ENCODE results near the gene HOXC6.

Gene HOXC6

DNA sequence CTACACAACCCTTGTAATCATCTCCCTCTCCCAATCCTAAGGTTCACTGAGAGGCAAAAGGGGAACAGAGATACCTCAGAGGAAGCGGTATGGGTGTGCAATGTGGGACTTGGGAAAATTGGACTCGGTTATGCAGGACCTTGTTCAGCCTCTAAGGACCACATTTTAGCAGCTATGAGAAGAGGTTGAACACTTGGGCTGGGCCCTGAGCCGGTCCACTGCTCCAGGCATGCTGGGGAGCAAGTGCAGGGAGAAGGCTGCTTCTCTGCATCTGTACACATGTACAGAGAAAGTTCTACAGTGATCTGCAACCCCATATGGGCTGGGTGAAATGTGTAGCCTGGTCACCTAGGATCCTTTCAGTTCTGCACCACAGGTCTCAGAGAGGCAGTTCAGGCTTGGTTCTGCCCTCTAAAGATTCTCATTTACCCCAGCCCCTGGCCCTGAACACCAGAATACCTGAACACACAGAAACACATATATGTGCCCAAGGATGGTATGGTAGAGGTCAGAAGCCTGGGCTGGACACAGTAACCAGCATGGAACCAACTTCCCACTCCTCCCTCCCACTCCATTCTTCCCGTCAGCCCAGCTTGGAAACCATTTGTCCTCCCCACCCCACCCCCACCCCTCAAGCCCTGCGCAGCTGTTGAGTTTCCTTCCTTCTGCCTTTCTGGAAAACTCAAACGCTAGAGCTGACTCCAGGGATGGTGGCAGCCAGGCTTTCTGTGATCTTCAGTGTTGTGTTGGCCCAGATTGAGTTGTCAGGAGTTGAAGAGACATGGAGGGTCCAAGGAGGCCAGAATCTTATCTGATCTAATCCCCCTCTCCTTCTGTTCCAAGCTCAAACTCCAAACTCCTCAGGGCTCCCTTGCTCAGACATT, 15.0 kb downstream of the HOXC6 start:
- in situ Hi-C loops (cut with MboI; ENCODE audit: low pct_unique_long_range_greater_than_20kb, low sequenced_read_pairs, unreplicated experiment) = loop anchor here (25.0 kb wide), 1 partner anchor 106 kb away; the partner anchor contains the start of gene HOXC13
- TF ChIP-seq, protein P1, sequence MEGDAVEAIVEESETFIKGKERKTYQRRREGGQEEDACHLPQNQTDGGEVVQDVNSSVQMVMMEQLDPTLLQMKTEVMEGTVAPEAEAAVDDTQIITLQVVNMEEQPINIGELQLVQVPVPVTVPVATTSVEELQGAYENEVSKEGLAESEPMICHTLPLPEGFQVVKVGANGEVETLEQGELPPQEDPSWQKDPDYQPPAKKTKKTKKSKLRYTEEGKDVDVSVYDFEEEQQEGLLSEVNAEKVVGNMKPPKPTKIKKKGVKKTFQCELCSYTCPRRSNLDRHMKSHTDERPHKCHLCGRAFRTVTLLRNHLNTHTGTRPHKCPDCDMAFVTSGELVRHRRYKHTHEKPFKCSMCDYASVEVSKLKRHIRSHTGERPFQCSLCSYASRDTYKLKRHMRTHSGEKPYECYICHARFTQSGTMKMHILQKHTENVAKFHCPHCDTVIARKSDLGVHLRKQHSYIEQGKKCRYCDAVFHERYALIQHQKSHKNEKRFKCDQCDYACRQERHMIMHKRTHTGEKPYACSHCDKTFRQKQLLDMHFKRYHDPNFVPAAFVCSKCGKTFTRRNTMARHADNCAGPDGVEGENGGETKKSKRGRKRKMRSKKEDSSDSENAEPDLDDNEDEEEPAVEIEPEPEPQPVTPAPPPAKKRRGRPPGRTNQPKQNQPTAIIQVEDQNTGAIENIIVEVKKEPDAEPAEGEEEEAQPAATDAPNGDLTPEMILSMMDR (IDR thresholded peaks at IDR 0.05; ENCODE audit: extremely low read depth, insufficient read depth, missing control alignments) = no peak
- no peak for DNase-seq (ENCODE audit: low spot score)

DNA sequence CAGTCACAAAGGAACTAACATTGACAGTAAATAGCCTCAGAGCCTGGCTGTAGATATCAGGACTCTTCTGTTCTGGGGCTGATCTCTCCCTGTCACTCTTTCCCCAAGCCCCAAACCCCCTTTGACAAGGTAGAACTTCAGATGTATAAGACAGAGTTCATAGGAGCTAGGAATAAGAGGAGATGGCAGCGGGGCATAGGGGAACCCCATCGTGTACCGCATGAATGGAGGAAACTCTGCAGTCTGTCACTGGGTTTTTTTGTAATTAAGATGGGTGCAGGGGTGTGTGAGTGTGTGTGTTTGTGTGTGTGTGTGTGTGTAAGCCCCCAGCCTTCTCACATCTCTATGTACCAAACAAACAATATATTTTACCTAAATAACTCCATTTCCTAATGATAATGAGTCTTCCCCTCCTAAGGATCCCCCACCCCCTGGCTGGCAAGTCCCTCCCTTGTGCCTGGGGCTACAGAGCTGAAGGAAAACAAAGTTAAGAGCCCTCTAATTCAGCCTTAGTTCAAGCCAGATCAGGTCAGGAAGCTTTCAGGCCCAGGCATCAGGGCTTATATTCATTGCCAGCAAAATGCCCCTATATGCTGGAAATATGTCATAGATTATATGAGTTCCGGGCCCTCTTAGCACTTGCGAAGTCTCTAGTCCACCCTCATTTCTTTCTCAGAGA, 16.3 kb downstream of the HOXC6 start:
- DNase-seq (ENCODE audit: low spot score) = no peak
- in situ Hi-C loops (cut with MboI; ENCODE audit: low pct_unique_long_range_greater_than_20kb, low sequenced_read_pairs, unreplicated experiment) = loop anchor here (25.0 kb wide), 1 partner anchor 107 kb away; the partner anchor contains the start of gene HOXC13
- TF ChIP-seq, protein P1 (IDR thresholded peaks at IDR 0.05; ENCODE audit: extremely low read depth, insufficient read depth, missing control alignments) = no peak

DNA sequence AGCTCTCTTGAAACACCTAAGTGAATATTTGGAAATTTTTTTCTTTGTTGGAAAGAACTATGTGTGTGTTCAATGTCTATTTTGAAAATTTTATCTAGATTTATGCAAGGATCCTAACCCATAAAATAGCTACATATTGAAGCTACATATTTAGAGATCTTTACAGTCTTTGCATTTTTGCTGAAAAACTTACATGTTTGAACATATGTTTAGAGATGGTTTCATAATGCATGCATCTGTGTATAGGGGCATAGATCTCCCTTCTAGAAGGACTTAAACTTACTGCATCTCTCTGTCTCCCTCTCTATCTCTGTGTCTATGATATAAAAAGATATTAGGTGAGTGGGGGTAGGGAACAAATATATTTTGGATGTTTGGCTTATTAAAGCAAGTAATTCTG, 17.2 kb downstream of the HOXC6 start:
- in situ Hi-C loops (cut with MboI; ENCODE audit: low pct_unique_long_range_greater_than_20kb, low sequenced_read_pairs, unreplicated experiment) = loop anchor here (25.0 kb wide), 1 partner anchor 108 kb away; the partner anchor contains the start of gene HOXC13
- no peak for DNase-seq (ENCODE audit: low spot score)
- TF ChIP-seq, protein P1 (IDR thresholded peaks at IDR 0.05; ENCODE audit: extremely low read depth, insufficient read depth, missing control alignments) = no peak

GRCh38 chr12:54045868-54046521, 17.8 kb downstream of the HOXC6 start:
- no peak for DNase-seq (ENCODE audit: low spot score)
- TF ChIP-seq, protein P1 (IDR thresholded peaks at IDR 0.05; ENCODE audit: extremely low read depth, insufficient read depth, missing control alignments) = no peak
- in situ Hi-C loops (cut with MboI; ENCODE audit: low pct_unique_long_range_greater_than_20kb, low sequenced_read_pairs, unreplicated experiment) = loop anchor here (25.0 kb wide), 1 partner anchor 109 kb away; the partner anchor contains the start of gene HOXC13

GRCh38 chr12:54046809-54047159, 18.5 kb downstream of the HOXC6 start:
- TF ChIP-seq, protein P1 (IDR thresholded peaks at IDR 0.05; ENCODE audit: extremely low read depth, insufficient read depth, missing control alignments) = no peak
- in situ Hi-C loops (cut with MboI; ENCODE audit: low pct_unique_long_range_greater_than_20kb, low sequenced_read_pairs, unreplicated experiment) = loop anchor here (25.0 kb wide), 1 partner anchor 109 kb away; the partner anchor contains the start of gene HOXC13
- no peak for DNase-seq (ENCODE audit: low spot score)

Measured in GM13977 (cell line).